Measurements from ENCODE around the gene DOCK4.

The DOCK4 gene

DNA sequence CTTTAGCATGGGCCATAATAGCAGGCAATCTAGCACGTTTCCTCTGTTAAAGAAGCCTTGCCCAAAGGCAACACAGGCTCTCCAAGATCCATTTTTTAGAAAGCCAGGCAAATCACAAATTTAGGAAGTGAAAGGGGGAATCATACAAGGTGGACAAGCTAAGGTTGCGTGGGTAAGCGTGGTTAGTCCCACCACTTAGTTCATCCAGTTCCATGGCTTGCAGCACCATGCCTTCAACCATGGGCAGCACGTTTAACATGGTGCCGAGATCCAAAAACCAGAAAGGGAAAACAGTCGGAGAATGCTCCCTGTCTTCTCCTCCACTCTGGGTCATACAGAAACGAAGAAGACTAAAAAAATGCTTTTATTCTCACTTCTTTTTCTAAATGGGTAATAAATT lies 409.5 kb downstream of the DOCK4 start:
- DNase-seq = no peak

DNA sequence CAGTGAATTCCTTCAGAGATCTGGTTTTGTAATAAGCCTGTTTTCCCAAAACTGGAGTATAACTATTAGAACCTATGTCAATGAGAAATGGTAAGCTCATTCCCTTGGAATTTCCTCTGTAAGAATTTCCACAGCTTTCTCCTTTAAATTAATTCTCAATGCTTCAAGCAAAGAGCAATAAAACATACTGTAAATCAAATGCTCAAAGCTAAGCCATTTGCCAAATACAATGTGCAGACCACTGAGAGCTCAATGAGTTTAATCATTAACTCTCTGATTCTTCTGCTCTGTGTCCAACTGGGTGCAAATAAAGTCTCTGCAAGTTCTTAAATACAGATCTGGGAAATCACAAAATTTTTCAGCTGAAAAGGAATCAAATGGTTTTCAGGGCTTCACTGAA lies 416.3 kb downstream of the DOCK4 start:
- no peak for DNase-seq

- DNase-seq = no peak
Measured at GRCh38 chr7:111789048-111789320, 417.2 kb downstream of the DOCK4 start.

DNA sequence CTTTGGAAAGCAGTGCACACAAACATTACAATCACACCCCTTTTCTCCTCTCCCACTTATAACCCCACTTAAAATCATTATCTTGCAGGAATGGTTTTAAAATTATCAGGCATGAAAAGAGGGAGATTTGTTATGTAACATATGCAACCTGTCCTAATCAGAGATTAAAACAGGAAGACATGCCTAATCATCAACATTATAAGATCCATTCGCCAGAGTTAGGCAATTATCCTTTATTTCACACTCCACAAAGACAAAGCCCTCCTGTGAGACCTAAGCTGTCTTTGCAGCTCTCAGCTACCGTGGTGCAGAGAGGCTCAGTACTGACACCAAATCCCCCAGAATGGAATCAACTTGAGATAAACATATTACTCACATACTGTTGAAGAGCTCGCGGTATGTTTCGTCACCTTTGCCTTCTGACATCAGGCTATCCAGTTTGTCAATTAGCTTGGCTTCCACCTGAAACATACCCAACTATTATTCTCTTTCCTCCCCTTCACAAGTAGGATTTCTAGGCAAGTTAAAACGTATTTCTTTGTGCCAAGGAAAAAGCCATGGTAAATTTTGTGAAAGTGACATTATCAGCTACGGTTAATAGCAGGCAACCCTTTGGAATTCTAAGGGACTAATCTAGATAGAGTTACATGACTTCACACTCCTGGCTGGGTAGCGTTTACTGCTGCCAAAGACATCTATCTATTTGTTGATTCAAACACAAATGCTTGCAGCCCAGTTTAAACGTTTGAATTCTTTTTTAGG lies 417.7 kb downstream of the DOCK4 start:
- no peak for DNase-seq

DNA sequence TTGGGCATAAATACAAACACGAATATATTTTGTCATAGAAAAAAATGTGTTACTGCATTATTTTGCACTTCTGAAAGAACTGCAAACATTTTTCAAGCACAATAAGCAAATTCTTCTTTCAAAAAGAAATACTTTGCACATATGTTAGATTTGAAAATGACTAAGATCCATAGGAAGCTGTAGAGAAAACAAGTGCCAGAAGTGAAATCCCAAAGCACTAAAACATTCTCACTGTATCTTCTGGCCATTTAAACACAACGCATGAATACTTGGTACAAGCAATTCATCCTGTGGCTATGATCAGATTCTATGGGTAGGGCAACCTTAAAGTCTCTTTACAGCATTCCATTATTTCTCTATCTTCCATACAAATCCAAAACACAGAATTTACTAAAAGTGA lies 418.5 kb downstream of the DOCK4 start:
- no peak for DNase-seq

GRCh38 chr7:111787099-111787498 lies 419.1 kb downstream of the DOCK4 start:
- DNase-seq = no peak

DNA sequence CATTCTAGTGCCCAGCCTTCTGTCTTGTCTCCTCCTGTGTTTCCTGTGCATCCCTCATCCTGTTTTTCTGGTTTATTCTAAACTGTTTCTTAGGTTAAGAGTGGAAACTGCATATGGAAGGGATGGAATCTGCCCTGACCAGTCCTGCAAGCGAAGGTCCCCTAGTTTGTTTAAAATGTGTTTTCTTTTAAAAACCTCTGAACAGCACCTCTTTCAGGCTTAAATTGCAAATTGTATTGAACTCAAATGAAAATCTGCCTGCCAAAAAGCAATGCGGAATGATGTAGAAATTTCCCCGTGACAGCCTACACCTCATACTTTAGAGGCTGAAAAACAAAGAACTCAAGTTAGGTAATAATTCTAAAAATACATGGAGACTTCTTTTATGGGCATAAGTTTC lies 421.1 kb downstream of the DOCK4 start:
- DNase-seq = no peak

DNA sequence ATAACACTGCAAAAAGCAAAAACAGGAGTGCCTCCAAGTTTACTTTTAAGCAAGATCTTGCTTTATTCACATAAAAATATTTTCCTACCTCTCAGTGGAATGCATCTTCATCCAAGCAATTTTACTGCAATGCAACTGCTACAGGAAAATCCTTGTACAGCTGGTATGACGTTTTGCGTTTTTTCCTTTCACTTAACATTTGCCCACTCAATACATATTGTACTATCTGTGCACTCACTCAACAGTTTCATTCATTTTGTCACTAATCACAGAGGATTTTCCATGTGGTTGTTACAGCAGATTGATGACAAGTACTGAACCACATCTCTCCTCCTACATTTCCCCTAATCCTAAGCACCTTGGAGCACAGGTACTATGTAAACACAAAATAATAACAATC lies 421.9 kb downstream of the DOCK4 start:
- DNase-seq = no peak

DNA sequence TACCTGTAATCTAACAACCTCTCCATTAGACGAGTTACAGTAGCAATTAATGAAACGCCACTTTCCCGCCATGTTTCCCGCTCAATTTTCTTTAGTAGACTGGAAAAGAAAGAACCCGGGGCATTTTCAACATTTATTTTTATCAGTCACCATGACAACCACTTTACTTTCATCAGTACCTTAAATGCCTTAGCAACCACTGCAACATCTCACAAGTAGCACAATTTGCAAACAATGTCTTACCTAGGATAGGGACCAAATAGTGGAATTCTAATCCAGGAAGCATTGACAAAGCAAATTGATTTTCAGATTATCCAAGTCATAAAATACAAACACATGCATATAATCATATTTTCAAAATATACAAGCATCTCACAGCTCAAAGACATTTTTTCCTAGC lies 422.3 kb downstream of the DOCK4 start:
- no peak for DNase-seq

- DNase-seq = no peak
Measured at GRCh38 chr7:111780527-111780926, 425.7 kb downstream of the DOCK4 start.

DNA sequence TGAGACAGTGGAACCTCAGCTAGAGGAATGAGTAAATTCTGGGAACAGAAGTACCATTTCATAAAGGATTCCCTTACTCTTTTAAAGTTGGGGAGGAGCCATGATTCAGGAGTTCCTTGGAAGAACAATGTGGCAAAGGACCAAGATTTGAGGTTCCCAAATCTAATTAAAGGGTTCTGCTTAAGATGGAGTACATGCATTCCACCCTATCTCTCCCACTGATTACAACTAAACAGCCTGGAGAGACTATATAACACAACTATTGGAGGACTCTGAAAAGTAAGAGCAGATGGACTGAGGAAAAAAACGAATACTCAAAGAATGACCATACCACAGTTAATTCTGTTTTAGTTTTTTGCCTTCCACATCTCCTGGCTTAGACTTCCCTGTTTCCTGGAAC lies 431.0 kb downstream of the DOCK4 start:
- no peak for DNase-seq

GRCh38 chr7:111772716-111773115 lies 433.5 kb downstream of the DOCK4 start:
- no peak for DNase-seq

GRCh38 chr7:111771638-111772037 lies 434.6 kb downstream of the DOCK4 start:
- no peak for DNase-seq

GRCh38 chr7:111770116-111770515 lies 436.1 kb downstream of the DOCK4 start:
- no peak for DNase-seq

GRCh38 chr7:111765751-111766643 lies 440.2 kb downstream of the DOCK4 start:
- no peak for DNase-seq

GRCh38 chr7:111763221-111763801 lies 442.9 kb downstream of the DOCK4 start:
- DNase-seq = no peak

DNA sequence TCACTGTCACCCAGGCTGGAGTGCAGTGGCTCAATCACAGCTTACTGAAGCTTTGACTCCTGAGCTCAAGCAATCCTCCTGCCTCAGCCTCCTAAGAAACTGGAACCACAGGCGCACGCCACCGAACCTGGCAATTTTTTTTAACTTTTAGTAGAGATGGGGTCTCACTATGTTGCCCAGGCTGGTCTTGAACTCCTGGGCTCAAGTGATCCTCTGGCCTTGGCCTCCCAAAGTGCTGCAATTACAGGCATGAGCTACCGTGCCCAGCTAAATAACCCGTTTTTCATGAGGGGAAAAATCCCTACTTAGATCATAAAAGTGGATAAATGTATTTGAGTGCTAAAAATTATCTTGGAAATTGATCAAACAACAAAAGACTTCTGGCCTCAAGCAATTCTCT lies 443.4 kb downstream of the DOCK4 start:
- DNase-seq = no peak

GRCh38 chr7:111762211-111762610 lies 444.0 kb downstream of the DOCK4 start:
- DNase-seq = no peak

- no peak for DNase-seq
Measured at GRCh38 chr7:111760043-111760442, 446.2 kb downstream of the DOCK4 start.

DNA sequence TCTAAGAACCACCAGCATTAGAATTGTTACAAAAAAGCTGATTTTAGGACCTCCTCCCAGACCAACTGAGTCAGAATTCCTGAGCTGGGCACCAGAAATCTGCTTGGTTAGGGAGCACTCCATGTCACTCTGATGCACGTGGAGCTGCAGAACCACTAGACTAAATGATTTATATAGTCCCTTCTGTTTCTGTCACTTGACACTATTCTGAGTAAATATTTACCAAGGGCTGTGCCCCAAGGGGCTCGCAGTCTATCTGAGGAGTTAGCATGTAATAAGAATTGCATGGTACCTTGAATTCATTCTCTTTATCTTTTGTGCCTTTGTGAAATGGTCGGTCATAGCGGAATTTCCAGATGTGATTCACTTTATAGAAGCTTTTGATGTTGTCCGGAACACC lies 447.9 kb downstream of the DOCK4 start:
- no peak for DNase-seq

GRCh38 chr7:111756687-111757178 lies 449.5 kb downstream of the DOCK4 start:
- DNase-seq = no peak

- no peak for DNase-seq
Measured at GRCh38 chr7:111755383-111755782, 450.8 kb downstream of the DOCK4 start.

DNA sequence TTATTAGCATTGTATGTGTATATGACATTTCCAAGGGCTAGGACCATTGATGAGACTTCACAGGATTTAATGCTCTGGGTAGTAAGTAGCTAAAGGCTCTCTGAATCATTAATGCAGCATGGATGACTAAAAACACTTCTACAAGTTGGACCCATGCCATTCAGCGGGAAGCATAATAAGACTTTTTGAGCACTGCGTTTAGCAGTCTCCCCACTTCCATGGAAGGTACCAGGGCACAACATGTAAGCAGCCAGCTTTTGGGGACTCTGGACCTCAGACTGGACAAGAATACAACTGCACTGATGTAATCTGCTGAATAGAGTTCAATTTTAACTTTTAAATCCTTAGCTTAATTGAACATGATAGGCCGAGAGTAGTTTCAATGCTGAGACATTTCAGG lies 452.2 kb downstream of the DOCK4 start:
- DNase-seq = no peak

- peak; percentile 6 for DNase-seq
Measured at GRCh38 chr7:111752022-111752582, 454.1 kb downstream of the DOCK4 start.
